ENCODE results near the gene RPS5.

- TF ChIP-seq CTCF (IDR thresholded peaks at IDR 0.05) (no peak), POLR2A (IDR thresholded peaks at IDR 0.05) (no peak)
These were observed 30.1 kb upstream of the RPS5 start for GRCh38 chr19:58356766-58357480.

Measured in testis (tissue), 2 donors.